Activated naive CD4-positive, alpha-beta T cell treated with anti-CD3 and anti-CD28 coated beads for 36 hours (primary cell): Measurements from ENCODE around the gene C1QTNF7. TPM values are rescaled to one million over a fixed set of nuclear protein-coding genes. Genes with fewer than 3 reads are reported as not detected.

Experiments
- CTCF ChIA-PET: fragments of 350-600 bp; sonication (Branson Sonifier 250); formaldehyde crosslinking; loops from one replicate; lab custom pipeline; 2021; ENCODE audit warnings: antibody characterized with exemption; lab: Charles Lee
- DNase-seq: peaks from one replicate; pipeline ENCODE4 v3.0.0-alpha.2; 2020
- H3K27ac Mint-ChIP-seq: one replicate; pipeline ENCODE4 v1.8.0; 2021; ENCODE audit warnings: mild to moderate bottlenecking, mixed read lengths
- H3K27me3 Mint-ChIP-seq: one replicate; pipeline ENCODE4 v1.8.0; 2021; ENCODE audit warnings: low read depth, mixed read lengths
- H3K36me3 Mint-ChIP-seq: one replicate; pipeline ENCODE4 v1.8.0; 2021; ENCODE audit warnings: low read depth, mixed read lengths
- H3K4me1 Mint-ChIP-seq: one replicate; pipeline ENCODE4 v1.8.0; 2021; ENCODE audit warnings: low read depth, mixed read lengths
- H3K4me3 Mint-ChIP-seq: one replicate; pipeline ENCODE4 v1.8.0; 2021; ENCODE audit warnings: mild to moderate bottlenecking, moderate library complexity, mixed read lengths
- H3K9me3 Mint-ChIP-seq: one replicate; pipeline ENCODE4 v1.8.0; 2021; ENCODE audit warnings: mixed read lengths
- intact Hi-C: fragments of 100-400 bp; cut with micrococcal nuclease; formaldehyde crosslinking; loops from one replicate; pipeline ENCODE4 v1.15.1; 2023
- total RNA-seq, 2 experiments: library from RNA; stranded (reverse); gene quantifications; one replicate each; pipeline ENCODE4 v1.2.3, GENCODE V29; 2021

Gene C1QTNF7
- total RNA-seq, 2 experiments from 2014 or later: not detected

DNA sequence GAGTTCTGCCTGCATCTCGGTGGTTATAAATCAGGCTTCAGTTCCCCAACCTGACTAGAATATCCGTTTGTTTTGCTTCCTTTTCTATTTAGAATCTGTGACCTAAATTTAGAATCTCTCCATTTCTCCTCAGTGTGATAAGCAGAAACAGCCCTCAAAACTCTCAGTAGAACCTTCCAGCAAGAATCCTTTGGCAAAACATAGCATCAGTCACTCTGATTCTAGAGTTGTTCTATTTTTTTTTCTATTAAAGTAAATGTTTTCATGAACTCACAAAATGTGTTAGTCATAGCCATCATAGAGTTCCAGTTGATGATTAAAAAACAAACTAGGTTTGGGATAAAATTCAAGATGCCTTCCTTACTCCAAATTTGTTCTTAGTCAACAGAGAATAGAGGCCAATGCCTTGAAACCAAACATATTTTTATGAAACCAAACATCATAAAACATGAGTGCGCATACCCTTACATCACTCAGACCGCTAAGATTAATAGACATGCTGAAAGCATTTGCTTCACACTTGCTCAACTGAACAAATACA, 13.2 kb upstream of the C1QTNF7 start:
- no peak for DNase-seq
- H3K4me1 Mint-ChIP-seq: peaks cover 40% of the 10 kb centered on the region
- H3K36me3 Mint-ChIP-seq: no peaks in the 10 kb centered on the region

GRCh38 chr4:15416357-15417232, 11.2 kb upstream of the C1QTNF7 start:
- H3K27ac Mint-ChIP-seq: no peak overlapping the region

More for the DNA sequence above, 13.2 kb upstream of the C1QTNF7 start:
- H3K27me3 Mint-ChIP-seq: no peaks in the 10 kb centered on the region
- no peaks in the 10 kb centered on the region for H3K9me3 Mint-ChIP-seq
- intact Hi-C loops: loop anchor here (1.0 to 5.0 kb wide), 2 partner anchors 9 to 813 kb away; partner anchors contain the start of gene TAPT1
- no peak overlapping the region for H3K27ac Mint-ChIP-seq
- CTCF ChIA-PET: interaction anchor here (1.5 to 2.1 kb wide), 2 partner anchors 18 to 180 kb away, joined by 4 to 5 read pairs; no protein-coding TSS in a partner anchor
- H3K4me3 Mint-ChIP-seq: no peak overlapping the region

DNA sequence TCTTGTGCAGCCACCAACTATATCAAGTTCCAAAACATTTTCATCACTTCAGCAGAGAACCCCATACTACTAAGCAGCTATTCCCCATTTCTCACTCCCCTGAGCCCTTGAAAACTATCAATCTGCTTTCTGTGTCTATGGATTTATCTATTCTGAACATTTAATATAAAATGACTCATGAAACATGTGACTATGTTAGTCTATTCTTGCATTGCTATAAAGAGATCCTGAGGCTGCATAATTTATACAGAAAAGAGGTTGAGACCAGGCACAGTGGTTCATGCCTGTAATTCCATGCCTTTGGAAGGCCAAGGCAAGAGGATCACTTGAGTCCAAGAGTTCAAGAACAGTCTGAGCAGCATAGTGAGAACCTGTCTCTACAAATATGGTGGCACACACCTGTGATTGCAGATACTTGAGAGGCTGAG, 10.6 kb upstream of the C1QTNF7 start:
- intact Hi-C loops: no loop called here
- CTCF ChIA-PET: no interaction called here
- no peak overlapping the region for H3K27ac Mint-ChIP-seq
- no peaks in the 10 kb centered on the region for H3K36me3 Mint-ChIP-seq
- H3K27me3 Mint-ChIP-seq: no peaks in the 10 kb centered on the region
- DNase-seq: no peak
- peaks cover 25% of the 10 kb centered on the region for H3K4me1 Mint-ChIP-seq
- H3K4me3 Mint-ChIP-seq: no peak overlapping the region
- no peaks in the 10 kb centered on the region for H3K9me3 Mint-ChIP-seq

More at GRCh38 chr4:15416357-15417232, 11.2 kb upstream of the C1QTNF7 start:
- no peaks in the 10 kb centered on the region for H3K27me3 Mint-ChIP-seq
- H3K4me1 Mint-ChIP-seq: peaks cover 29% of the 10 kb centered on the region
- no peak overlapping the region for H3K4me3 Mint-ChIP-seq
- CTCF ChIA-PET: interaction anchor here (0.9 kb wide), 1 partner anchor 18 kb away, joined by 3 read pairs; no protein-coding TSS in a partner anchor
- intact Hi-C loops: no loop called here
- no peaks in the 10 kb centered on the region for H3K9me3 Mint-ChIP-seq
- no peaks in the 10 kb centered on the region for H3K36me3 Mint-ChIP-seq
- DNase-seq: no peak

GRCh38 chr4:15418956-15419355, 8.9 kb upstream of the C1QTNF7 start:
- Mint-ChIP-seq H3K27ac (no peak overlapping the region), H3K27me3 (no peaks in the 10 kb centered on the region), H3K4me3 (no peak overlapping the region), H3K9me3 (no peaks in the 10 kb centered on the region), H3K4me1 (peaks cover 20% of the 10 kb centered on the region), H3K36me3 (no peaks in the 10 kb centered on the region)
- DNase-seq: no peak
- intact Hi-C loops: no loop called here
- CTCF ChIA-PET: interaction anchor here (0.6 kb wide), 1 partner anchor 186 kb away, joined by 3 read pairs; no protein-coding TSS in a partner anchor

DNA sequence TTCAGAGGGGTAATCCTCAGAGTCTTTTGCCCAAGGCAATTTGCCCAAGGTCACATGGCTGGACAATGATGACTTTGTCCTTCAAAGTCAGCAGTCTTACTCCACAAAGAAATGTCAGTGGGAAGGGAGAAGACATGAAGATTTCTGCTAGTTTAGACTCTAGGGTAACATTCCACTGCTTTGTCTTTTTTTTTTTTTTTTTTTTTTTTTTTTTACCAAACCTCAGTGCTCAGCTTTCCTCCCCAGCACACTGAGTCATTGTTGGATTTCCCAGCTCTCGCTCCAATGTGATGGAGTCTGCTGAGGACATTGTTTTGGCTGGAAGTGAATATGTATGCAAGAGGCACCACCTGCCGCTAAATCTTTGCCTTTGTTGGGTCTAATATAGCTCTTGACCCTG, 7.2 kb upstream of the C1QTNF7 start:
- Mint-ChIP-seq H3K4me3 (no peak overlapping the region), H3K27ac (no peak overlapping the region), H3K27me3 (no peaks in the 10 kb centered on the region), H3K36me3 (no peaks in the 10 kb centered on the region), H3K4me1 (peaks cover 27% of the 10 kb centered on the region), H3K9me3 (no peaks in the 10 kb centered on the region)
- DNase-seq: no peak
- CTCF ChIA-PET: no interaction called here
- intact Hi-C loops: no loop called here

DNA sequence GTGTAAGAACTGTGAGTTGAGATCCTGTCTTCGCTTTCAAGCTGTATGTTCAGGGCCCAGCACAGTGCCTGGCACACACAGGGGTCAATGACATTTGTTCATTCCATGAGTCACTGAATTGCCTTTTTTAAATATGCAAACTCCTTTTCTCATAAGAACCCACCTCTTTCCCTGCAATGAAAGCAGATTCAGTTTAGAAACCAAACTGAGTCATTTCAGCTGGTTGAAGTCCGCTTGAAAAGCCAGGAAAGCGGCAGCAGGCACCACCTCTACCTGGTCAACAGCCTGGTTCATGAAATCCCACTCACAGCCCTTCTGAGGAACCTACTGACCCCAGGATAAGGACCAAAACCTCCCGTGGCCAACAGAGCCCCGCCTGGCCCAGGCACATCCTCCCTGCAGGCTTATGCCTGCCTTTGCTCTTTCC, 4.5 kb upstream of the C1QTNF7 start:
- H3K9me3 Mint-ChIP-seq: no peaks in the 10 kb centered on the region
- intact Hi-C loops: loop anchor here (1.0 to 2.0 kb wide), 4 partner anchors 9 to 640 kb away; no protein-coding TSS in a partner anchor
- DNase-seq: peak; percentile 59
- H3K4me1 Mint-ChIP-seq: peaks cover 33% of the 10 kb centered on the region
- H3K27me3 Mint-ChIP-seq: no peaks in the 10 kb centered on the region
- H3K4me3 Mint-ChIP-seq: no peak overlapping the region
- H3K36me3 Mint-ChIP-seq: no peaks in the 10 kb centered on the region
- H3K27ac Mint-ChIP-seq: peak overlapping the region; percentile 20
- CTCF ChIA-PET: no interaction called here

DNA sequence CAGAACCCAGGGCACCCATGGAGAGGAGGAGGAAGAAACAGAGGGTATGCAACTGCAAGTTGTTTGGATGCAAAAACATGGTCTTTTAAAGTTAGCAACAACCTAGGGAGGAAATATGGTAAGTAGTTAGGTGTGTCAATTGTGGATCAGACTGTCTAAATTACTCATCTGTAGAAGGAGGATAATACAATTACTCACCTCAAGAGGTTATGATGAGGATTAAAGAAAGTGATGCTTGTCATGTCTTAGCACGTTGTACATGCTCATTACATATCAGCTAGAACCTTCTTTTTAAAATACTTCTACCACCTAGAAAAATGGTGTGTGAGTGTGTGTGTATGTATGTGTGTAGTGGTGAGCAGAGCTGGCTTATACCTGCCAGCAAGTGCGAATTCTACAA, 2.3 kb upstream of the C1QTNF7 start:
- H3K9me3 Mint-ChIP-seq: no peaks in the 10 kb centered on the region
- H3K4me1 Mint-ChIP-seq: peaks cover 33% of the 10 kb centered on the region
- intact Hi-C loops: loop anchor here (1.0 to 2.0 kb wide), 4 partner anchors 15 to 225 kb away; no protein-coding TSS in a partner anchor
- DNase-seq: no peak
- no peaks in the 10 kb centered on the region for H3K27me3 Mint-ChIP-seq
- no peak overlapping the region for H3K4me3 Mint-ChIP-seq
- H3K27ac Mint-ChIP-seq: no peak overlapping the region
- CTCF ChIA-PET: interaction anchor here (0.6 to 2.8 kb wide), 4 partner anchors 9 to 32 kb away, joined by 3 to 19 read pairs (median 5); no protein-coding TSS in a partner anchor
- no peaks in the 10 kb centered on the region for H3K36me3 Mint-ChIP-seq

DNA sequence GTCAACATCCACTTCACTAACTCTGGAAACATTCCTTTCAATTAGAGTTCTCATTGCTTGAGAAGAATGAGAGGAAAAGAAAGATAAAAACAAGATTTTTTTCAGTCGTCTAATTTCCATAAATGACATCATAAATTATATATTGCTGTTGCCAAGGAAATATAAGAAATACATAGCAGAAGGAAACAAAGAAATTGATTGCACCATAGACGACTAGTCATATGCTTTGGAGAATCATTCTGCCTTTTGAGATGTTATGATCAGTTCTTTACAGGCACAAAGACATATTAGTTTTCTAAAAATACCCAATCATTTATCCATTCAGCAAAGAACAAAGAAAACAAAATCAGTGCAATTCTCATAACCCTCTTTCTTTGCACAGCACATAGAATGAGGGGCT, 672 bp upstream of the C1QTNF7 start:
- H3K27me3 Mint-ChIP-seq: no peaks in the 10 kb centered on the region
- intact Hi-C loops: no loop called here
- no peak overlapping the region for H3K27ac Mint-ChIP-seq
- peaks cover 33% of the 10 kb centered on the region for H3K4me1 Mint-ChIP-seq
- DNase-seq: no peak
- CTCF ChIA-PET: interaction anchor here (2.8 kb wide), 1 partner anchor 30 kb away, joined by 19 read pairs; no protein-coding TSS in a partner anchor
- no peak overlapping the region for H3K4me3 Mint-ChIP-seq
- peaks cover 3% of the 10 kb centered on the region for H3K9me3 Mint-ChIP-seq
- no peaks in the 10 kb centered on the region for H3K36me3 Mint-ChIP-seq

DNA sequence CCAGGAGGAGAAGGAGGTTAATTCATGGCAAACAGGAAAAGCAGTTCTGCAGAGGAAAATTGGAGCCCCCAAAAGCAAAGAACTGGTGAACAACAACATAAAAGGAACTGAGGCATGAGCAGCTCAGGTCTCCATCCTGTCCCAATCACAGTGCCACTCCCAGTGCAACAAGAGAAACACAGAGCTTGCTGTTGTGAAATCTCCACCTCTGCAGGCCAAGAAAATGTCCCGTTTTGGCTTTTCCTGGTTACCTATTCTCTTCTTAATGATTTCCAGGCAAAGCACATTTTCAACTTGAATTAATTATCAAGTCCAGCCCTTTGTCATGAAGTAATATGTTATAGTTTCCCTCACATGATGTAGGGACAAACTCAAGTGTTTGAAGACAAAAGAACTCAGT, 778 bp downstream of the C1QTNF7 start:
- peaks cover 3% of the 10 kb centered on the region for H3K9me3 Mint-ChIP-seq
- H3K27ac Mint-ChIP-seq: no peak overlapping the region
- CTCF ChIA-PET: interaction anchor here (1.5 kb wide), 1 partner anchor 29 kb away, joined by 10 read pairs; no protein-coding TSS in a partner anchor
- DNase-seq: no peak
- H3K4me3 Mint-ChIP-seq: no peak overlapping the region
- H3K27me3 Mint-ChIP-seq: no peaks in the 10 kb centered on the region
- intact Hi-C loops: no loop called here
- no peaks in the 10 kb centered on the region for H3K36me3 Mint-ChIP-seq
- peaks cover 25% of the 10 kb centered on the region for H3K4me1 Mint-ChIP-seq

- Mint-ChIP-seq H3K9me3 (peaks cover 3% of the 10 kb centered on the region), H3K36me3 (no peaks in the 10 kb centered on the region), H3K27me3 (no peaks in the 10 kb centered on the region), H3K4me3 (no peak overlapping the region), H3K4me1 (no peaks in the 10 kb centered on the region), H3K27ac (no peak overlapping the region)
- CTCF ChIA-PET: interaction anchor here (0.9 kb wide), 1 partner anchor 23 kb away, joined by 3 read pairs; no protein-coding TSS in a partner anchor
- no peak for DNase-seq
- intact Hi-C loops: no loop called here
Observed at GRCh38 chr4:15434091-15434490, 6.3 kb downstream of the C1QTNF7 start.

DNA sequence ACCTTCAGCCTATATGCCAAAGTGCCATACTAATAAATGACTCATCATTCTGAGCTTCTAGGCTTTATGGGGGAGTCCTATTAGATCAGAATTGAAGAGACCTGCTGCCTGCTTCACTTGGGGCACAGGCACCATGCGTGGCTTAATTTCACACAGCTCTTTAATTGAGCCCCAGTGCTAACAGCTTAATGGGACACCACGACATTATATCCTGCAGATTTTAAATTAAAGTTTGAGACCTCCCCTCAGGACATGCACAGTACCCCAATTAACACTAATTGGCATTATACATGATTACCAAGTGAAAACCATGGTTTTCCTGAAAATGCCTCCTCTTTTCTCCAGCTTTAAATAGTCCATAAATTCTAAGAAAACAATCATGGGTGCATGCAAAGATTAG, 6.8 kb downstream of the C1QTNF7 start:
- no peaks in the 10 kb centered on the region for H3K27me3 Mint-ChIP-seq
- H3K9me3 Mint-ChIP-seq: peaks cover 3% of the 10 kb centered on the region
- no peak overlapping the region for H3K4me3 Mint-ChIP-seq
- H3K4me1 Mint-ChIP-seq: no peaks in the 10 kb centered on the region
- intact Hi-C loops: no loop called here
- H3K27ac Mint-ChIP-seq: no peak overlapping the region
- H3K36me3 Mint-ChIP-seq: no peaks in the 10 kb centered on the region
- no peak for DNase-seq
- CTCF ChIA-PET: interaction anchor here (0.7 kb wide), 1 partner anchor 9 kb away, joined by 3 read pairs; no protein-coding TSS in a partner anchor

DNA sequence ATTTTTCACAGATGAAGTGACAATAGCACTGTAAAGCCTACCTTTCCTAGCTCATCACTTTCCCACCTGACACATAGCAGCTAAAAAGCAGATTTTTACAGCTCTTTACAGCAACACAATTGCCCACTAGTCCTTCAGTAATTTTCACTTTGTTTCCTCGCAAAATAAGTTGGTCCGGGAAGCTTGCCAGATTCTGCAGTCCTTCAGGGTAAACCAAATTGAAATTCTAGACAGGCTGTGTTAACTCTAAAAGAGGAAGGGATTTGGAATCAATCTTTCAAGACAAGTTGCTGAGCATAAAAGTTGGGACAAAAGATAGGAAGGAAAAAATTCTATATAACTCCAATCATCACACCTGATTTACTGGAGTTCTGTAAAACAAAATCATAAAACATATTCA, 8.7 kb downstream of the C1QTNF7 start:
- Mint-ChIP-seq H3K27ac (no peak overlapping the region), H3K27me3 (no peaks in the 10 kb centered on the region), H3K36me3 (no peaks in the 10 kb centered on the region), H3K4me1 (no peaks in the 10 kb centered on the region), H3K9me3 (peaks cover 3% of the 10 kb centered on the region), H3K4me3 (no peak overlapping the region)
- CTCF ChIA-PET: interaction anchor here (1.0 kb wide), 1 partner anchor 21 kb away, joined by 6 read pairs; no protein-coding TSS in a partner anchor
- intact Hi-C loops: no loop called here
- DNase-seq: no peak
